NCI-H226 (cell line): ENCODE data around the gene CCDC152.
"Not testable (repeated sequence)": the region's sequence is repeated elsewhere in the genome, so short reads cannot be mapped to it uniquely, and the experiment has no call there.

Source experiments
- DNase-seq: peaks from one replicate; pipeline ENCODE4 v3.0.0-alpha.2; 2015

The CCDC152 gene

GRCh38 chr5:42756606-42757601 lies at the start of gene CCDC152:
Gene CCDC152 (plus strand): TSS chr5:42756818. CDS start chr5:42759122, 2,304 bp downstream.
- no peak for DNase-seq

DNA sequence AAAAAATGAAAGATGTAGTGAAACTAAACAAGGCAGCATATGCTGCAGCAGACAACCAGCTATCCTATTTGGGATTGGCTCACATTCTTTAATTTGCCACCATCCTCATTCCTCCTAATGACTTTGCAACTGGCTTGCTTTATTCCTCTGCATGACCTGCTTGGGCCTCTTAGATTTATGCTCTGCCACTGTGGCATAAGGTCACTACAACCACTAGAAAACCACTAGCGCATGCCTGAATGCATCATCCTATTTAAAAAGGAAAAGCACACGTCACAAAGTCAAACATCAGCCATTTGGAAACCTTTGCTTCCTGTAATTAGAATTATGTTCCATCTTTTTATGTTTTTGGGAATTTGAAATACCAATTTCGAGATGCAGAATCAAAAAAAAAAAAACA lies 40.8 kb upstream of the CCDC152 start:
- no peak for DNase-seq

DNA sequence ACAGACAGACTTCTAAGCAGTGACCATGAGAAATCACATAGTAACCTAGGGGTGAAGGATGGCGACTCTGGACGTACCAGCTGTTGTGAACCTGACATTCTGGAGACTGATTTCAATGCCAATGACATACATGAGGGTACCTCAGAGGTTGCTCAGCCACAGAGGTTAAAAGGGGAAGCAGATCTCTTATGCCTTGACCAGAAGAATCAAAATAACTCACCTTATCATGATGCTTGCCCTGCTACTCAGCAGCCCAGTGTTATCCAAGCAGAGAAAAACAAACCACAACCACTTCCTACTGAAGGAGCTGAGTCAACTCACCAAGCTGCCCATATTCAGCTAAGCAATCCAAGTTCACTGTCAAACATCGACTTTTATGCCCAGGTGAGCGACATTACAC lies 38.0 kb upstream of the CCDC152 start:
- DNase-seq: peak; percentile 90

DNA sequence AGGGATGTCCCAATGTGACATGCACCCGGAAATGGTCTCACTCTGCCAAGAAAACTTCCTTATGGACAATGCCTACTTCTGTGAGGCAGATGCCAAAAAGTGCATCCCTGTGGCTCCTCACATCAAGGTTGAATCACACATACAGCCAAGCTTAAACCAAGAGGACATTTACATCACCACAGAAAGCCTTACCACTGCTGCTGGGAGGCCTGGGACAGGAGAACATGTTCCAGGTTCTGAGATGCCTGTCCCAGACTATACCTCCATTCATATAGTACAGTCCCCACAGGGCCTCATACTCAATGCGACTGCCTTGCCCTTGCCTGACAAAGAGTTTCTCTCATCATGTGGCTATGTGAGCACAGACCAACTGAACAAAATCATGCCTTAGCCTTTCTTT lies 37.6 kb upstream of the CCDC152 start:
- peak; percentile 33 for DNase-seq

GRCh38 chr5:42720251-42720650 lies 36.4 kb upstream of the CCDC152 start:
- no peak for DNase-seq

GRCh38 chr5:42721484-42721883 lies 35.1 kb upstream of the CCDC152 start:
- DNase-seq: no peak

- DNase-seq: not testable (repeated sequence)
Measured at GRCh38 chr5:42734531-42735058, 22.0 kb upstream of the CCDC152 start.

- no peak for DNase-seq
Measured at GRCh38 chr5:42740920-42741319, 15.7 kb upstream of the CCDC152 start.

- DNase-seq: no peak
Measured at GRCh38 chr5:42745426-42745825, 11.2 kb upstream of the CCDC152 start.

- DNase-seq: no peak
Measured at GRCh38 chr5:42745856-42746255, 10.8 kb upstream of the CCDC152 start.

DNA sequence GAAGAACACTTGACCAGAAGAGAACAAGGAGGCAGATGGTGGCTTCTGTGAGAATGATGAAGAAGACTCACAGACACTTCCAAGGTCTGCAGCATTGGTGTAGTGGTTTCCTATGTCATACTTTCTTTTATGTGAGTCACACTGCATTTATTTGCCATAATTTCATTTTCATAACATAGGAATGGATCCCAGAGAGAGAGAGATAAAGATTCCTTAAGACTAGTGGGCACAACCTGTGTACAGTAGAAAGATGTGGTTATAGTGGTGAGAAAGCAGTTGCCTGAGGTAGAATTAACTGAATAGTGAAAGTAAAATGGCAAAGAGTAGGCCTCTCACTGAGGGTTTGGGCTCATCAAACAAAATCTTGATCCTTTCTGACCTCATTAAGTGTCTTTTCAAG lies 7.6 kb upstream of the CCDC152 start:
- DNase-seq: peak; percentile 63

DNA sequence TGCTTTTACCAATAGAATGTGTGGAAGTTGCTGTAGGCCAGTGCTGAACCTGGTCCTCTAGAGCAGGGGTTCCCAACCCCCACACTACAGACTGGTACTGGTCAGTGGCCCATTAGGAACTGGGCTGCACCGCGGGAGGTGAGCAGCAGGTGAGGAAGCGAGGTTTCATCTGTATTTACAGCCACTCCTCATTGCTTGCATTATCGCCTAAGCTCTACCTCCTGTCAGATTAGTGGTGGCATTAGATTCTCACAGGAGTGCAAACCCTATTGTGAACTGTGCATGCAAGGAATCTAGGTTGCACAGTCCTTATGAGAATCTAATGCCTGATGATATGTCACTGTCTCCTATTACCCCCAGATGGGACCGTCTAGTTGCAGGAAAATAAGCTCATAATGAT lies 6.1 kb upstream of the CCDC152 start:
- DNase-seq: no peak

DNA sequence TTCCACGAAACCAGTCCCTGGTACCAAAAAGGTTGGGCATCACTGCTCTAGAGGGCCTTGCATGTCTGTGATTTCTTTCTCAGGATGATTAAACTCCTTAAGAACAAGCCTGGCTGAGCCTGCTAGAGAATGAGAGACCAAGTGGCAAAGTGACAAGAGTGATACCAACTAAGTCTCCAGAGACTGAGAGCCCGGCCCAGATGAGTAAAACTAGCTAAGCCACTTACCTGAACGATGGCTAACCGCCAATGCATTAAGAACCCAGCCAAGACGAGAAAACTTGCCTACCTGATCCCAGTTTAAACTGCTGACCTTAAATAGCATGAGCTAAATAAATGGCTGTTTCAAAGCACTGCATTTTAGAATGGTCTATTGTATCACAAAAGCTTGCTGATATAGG lies 5.6 kb upstream of the CCDC152 start:
- no peak for DNase-seq

- DNase-seq: no peak
Measured at GRCh38 chr5:42753099-42753498, 3.5 kb upstream of the CCDC152 start.

GRCh38 chr5:42759456-42759855 lies 2.8 kb downstream of the CCDC152 start:
- no peak for DNase-seq

DNA sequence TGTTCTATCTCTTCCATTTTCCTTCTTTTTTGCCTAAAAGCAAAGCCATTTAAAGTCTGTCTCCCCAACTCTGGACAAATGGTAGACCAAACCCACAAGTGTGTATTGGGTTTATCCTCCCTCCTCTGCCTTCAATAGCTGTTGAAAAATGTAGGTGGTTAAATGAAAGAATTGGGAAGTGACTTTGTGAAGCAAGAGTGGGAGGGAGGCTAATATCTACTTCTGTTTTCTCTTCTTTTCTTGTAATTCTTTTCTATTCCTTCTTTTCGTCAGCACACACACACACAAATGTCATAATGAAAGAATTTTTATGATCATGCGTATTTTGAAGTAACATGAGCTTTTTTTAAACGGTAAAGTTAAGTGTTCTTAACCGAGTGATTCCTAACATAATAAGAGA lies 3.8 kb downstream of the CCDC152 start:
- DNase-seq: no peak

GRCh38 chr5:42761791-42762190 lies 5.2 kb downstream of the CCDC152 start:
- no peak for DNase-seq

GRCh38 chr5:42767491-42768105 lies 11.0 kb downstream of the CCDC152 start:
- DNase-seq: no peak

GRCh38 chr5:42768106-42768504 lies 11.5 kb downstream of the CCDC152 start:
- DNase-seq: no peak

DNA sequence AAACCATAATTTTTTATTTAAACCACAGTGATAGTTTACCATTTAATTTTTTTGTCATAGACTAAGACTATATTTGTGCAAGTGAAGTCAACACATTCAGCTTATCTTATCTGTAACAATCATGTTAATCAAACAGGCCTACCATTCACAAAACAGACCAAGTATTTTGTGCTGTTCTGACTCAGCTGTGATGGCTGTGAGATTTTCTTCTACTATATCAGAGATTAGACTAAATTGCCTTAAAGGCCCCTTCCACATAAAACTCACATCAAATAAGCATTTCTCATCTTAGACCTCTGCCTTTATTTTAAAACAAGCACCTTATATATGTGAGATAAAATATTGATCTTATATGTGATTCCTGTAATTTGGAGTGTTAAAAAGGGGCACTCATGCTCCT lies 13.4 kb downstream of the CCDC152 start:
- DNase-seq: no peak

DNA sequence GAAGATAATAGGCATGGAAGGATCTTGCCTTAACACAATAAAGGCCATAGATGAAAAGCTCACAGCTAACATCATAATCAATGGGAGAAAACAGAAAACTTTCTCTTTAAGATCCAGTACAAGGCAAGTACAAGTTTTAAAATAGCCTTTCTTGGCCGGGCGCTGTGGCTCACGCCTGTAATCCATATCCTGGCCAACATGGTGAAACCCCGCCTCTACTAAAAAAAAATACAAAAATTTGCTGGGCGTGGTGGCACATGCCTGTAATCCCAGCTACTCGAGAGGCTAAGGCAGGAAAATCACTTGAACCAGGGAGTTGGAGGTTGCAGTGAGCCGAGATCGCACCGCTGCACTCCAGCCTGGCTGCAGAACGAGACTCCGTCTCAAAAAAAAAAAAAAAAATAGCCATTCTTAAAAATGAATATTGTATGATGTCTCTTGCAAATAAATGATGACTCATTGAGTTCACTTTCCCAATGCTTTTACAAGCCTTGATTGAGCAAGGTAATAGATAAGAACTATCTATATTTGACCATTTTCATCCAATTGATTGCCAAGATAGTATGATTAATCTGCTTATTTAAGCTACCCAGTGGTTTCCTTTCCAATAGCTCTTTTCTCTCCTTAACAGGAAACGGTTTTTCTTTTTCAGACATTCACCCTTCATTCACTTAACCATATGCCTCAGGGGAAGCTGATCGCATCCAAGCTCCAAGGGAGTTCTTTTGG lies 15.8 kb downstream of the CCDC152 start:
- DNase-seq: no peak

DNA sequence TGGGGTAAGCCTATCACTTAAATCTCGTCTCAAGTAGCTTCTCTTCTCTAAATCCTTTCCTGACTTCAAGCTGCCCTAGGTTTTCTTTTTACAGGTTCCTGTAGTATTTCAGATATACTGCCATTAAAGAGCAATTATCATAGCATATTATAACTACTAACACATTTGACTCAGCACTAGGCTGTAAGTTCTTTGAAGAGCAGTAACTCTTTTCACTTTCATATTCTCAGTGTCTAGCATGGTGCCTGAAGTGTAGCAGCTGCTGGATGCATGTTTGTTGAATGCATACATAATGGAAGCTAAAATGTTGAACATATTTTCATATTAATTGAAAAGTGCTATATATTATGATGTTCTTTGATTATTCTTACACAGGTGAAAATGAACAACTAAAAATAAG lies 22.5 kb downstream of the CCDC152 start:
- DNase-seq: no peak

DNA sequence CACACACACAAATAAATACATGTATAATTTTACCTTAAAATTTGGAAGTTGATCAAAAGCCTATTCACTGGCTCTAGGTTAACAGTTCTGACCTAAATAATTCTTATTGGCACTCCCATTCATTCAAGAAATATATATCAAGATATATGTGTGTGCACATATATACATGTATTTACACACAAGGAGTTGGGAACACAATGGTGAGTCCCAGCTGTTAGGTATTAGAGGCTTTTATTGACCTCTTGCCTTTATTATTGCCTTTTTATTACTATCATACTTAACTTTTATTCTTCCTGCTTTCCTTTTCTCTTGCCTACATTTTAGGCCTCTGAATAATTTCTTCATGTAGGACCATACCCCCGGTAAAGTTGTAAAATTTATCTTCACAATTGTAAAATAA lies 25.0 kb downstream of the CCDC152 start:
- DNase-seq: no peak
